Activated T-cell treated with anti-CD3 and anti-CD28 coated beads, Interleukin-2, amount 50 U/mL, for 72 hours (primary cell): Measurements from ENCODE around the gene PRKAR1B. TPM values are rescaled to one million over a fixed set of nuclear protein-coding genes. Genes with fewer than 3 reads are reported as not detected.

Source experiments
- ATAC-seq, 2 donors: fragments of 150-1000 bp; cut with Tn5 transposase; replicated peaks in 1 of 2; 2 replicates each; pipeline ENCODE4 v1.10.0; 2021; ENCODE audit warnings: moderate library complexity in 2 of 2, mild to moderate bottlenecking in 1 of 2
- DNase-seq, 2 donors: peaks; one replicate each; pipeline ENCODE4 v3.0.0; 2021 to 2022; ENCODE audit warnings: mixed read lengths in 1 of 2
- H3K27ac Mint-ChIP-seq: one replicate; pipeline ENCODE4 v1.8.0; 2022; ENCODE audit warnings: mild to moderate bottlenecking, moderate library complexity, mixed read lengths
- H3K27me3 Mint-ChIP-seq: one replicate; pipeline ENCODE4 v1.8.0; 2022; ENCODE audit warnings: low read depth, mixed read lengths
- H3K36me3 Mint-ChIP-seq, 2 donors: one replicate each; pipeline ENCODE4 v1.8.0; 2022; ENCODE audit warnings: mixed read lengths in 2 of 2, mild to moderate bottlenecking in 1 of 2; ENCODE audit not compliant: insufficient read depth in 2 of 2
- H3K4me1 Mint-ChIP-seq: one replicate; pipeline ENCODE4 v1.8.0; 2022; ENCODE audit warnings: low read depth, mixed read lengths
- H3K4me3 Mint-ChIP-seq, 2 donors: one replicate each; pipeline ENCODE4 v1.8.0; 2022; ENCODE audit warnings: mild to moderate bottlenecking in 2 of 2, mixed read lengths in 2 of 2, moderate library complexity in 2 of 2
- H3K9me3 Mint-ChIP-seq, 2 donors: one replicate each; pipeline ENCODE4 v1.8.0; 2022; ENCODE audit warnings: mixed read lengths in 2 of 2
- total RNA-seq, 2 donors: library from RNA; stranded (reverse); gene quantifications; one replicate each; pipeline ENCODE4 v1.2.3, GENCODE V29; 2022

The PRKAR1B gene
- total RNA-seq, 2 donors from 2014 or later, result 33.6 to 43.5 TPM

GRCh38 chr7:562789-563628, 164.1 kb downstream of the PRKAR1B start:
- Mint-ChIP-seq H3K4me1 (peaks cover 6% of the 10 kb centered on the region), H3K9me3 (peaks cover 0 to 2% of the 10 kb centered on the region in 2 donors), H3K27ac (no peak overlapping the region), H3K36me3 (peaks cover 4 to 12% of the 10 kb centered on the region in 2 donors), H3K4me3 (no peak overlapping the region), H3K27me3 (no peaks in the 10 kb centered on the region)
- no peak for ATAC-seq
- no peak for DNase-seq

- DNase-seq (no peak), ATAC-seq (no peak)
- Mint-ChIP-seq H3K27ac (no peak overlapping the region), H3K4me3 (no peak overlapping the region), H3K36me3 (peaks cover 4 to 12% of the 10 kb centered on the region in 2 donors), H3K9me3 (peaks cover 0 to 2% of the 10 kb centered on the region in 2 donors), H3K4me1 (peaks cover 6% of the 10 kb centered on the region), H3K27me3 (no peaks in the 10 kb centered on the region)
Measured at GRCh38 chr7:562374-562675, 164.8 kb downstream of the PRKAR1B start.

- H3K4me1 Mint-ChIP-seq, result peaks cover 6% of the 10 kb centered on the region
- H3K27ac Mint-ChIP-seq, result no peak overlapping the region
- H3K27me3 Mint-ChIP-seq, result no peaks in the 10 kb centered on the region
- H3K4me3 Mint-ChIP-seq, result no peak overlapping the region
- DNase-seq (no peak), ATAC-seq (no peak)
- H3K36me3 Mint-ChIP-seq, result peaks cover 4 to 12% of the 10 kb centered on the region in 2 donors
- peaks cover 0 to 2% of the 10 kb centered on the region in 2 donors for H3K9me3 Mint-ChIP-seq
Measured at GRCh38 chr7:561631-562373, 165.3 kb downstream of the PRKAR1B start.

GRCh38 chr7:560966-561630, 166.0 kb downstream of the PRKAR1B start:
- H3K9me3 Mint-ChIP-seq, result peaks cover 0 to 2% of the 10 kb centered on the region in 2 donors
- peaks cover 6% of the 10 kb centered on the region for H3K4me1 Mint-ChIP-seq
- no peaks in the 10 kb centered on the region for H3K27me3 Mint-ChIP-seq
- DNase-seq, result no peak
- ATAC-seq, result no peak
- no peak overlapping the region for H3K27ac Mint-ChIP-seq
- peaks cover 4 to 12% of the 10 kb centered on the region in 2 donors for H3K36me3 Mint-ChIP-seq
- H3K4me3 Mint-ChIP-seq, result no peak overlapping the region

GRCh38 chr7:559396-559705, 167.7 kb downstream of the PRKAR1B start:
- H3K27ac Mint-ChIP-seq, result no peak overlapping the region
- ATAC-seq (no peak), DNase-seq (no peak)
- H3K36me3 Mint-ChIP-seq, result peaks cover 4 to 12% of the 10 kb centered on the region in 2 donors
- peaks cover 6% of the 10 kb centered on the region for H3K4me1 Mint-ChIP-seq
- H3K9me3 Mint-ChIP-seq, result peaks cover 0 to 2% of the 10 kb centered on the region in 2 donors
- no peaks in the 10 kb centered on the region for H3K27me3 Mint-ChIP-seq
- H3K4me3 Mint-ChIP-seq, result no peak overlapping the region

- Mint-ChIP-seq H3K27ac (no peak overlapping the region), H3K36me3 (peaks cover 4 to 9% of the 10 kb centered on the region in 2 donors), H3K4me3 (no peak overlapping the region), H3K9me3 (peaks cover 0 to 2% of the 10 kb centered on the region in 2 donors), H3K4me1 (peaks cover 3% of the 10 kb centered on the region), H3K27me3 (no peaks in the 10 kb centered on the region)
- DNase-seq (no peak), ATAC-seq (no peak)
Measured at GRCh38 chr7:557558-557881, 169.6 kb downstream of the PRKAR1B start.

- no peak overlapping the region for H3K27ac Mint-ChIP-seq
- peaks cover 0 to 2% of the 10 kb centered on the region in 2 donors for H3K9me3 Mint-ChIP-seq
- H3K36me3 Mint-ChIP-seq, result peaks cover 4 to 7% of the 10 kb centered on the region in 2 donors
- H3K4me3 Mint-ChIP-seq, result no peak overlapping the region
- no peak for DNase-seq
- no peaks in the 10 kb centered on the region for H3K4me1 Mint-ChIP-seq
- H3K27me3 Mint-ChIP-seq, result no peaks in the 10 kb centered on the region
- no peak for ATAC-seq
Measured at GRCh38 chr7:556837-557557, 170.1 kb downstream of the PRKAR1B start.

GRCh38 chr7:556291-556826, 170.7 kb downstream of the PRKAR1B start:
- no peaks in the 10 kb centered on the region for H3K27me3 Mint-ChIP-seq
- peaks cover 0 to 2% of the 10 kb centered on the region in 2 donors for H3K9me3 Mint-ChIP-seq
- no peaks in the 10 kb centered on the region for H3K4me1 Mint-ChIP-seq
- ATAC-seq, result no peak
- no peak overlapping the region for H3K4me3 Mint-ChIP-seq
- no peak for DNase-seq
- no peak overlapping the region for H3K27ac Mint-ChIP-seq
- H3K36me3 Mint-ChIP-seq, result peaks cover 4 to 7% of the 10 kb centered on the region in 2 donors

- H3K9me3 Mint-ChIP-seq, result no peaks in the 10 kb centered on the region
- H3K27me3 Mint-ChIP-seq, result no peaks in the 10 kb centered on the region
- H3K36me3 Mint-ChIP-seq, result no peaks in the 10 kb centered on the region
- no peak for DNase-seq
- no peak overlapping the region for H3K4me3 Mint-ChIP-seq
- H3K27ac Mint-ChIP-seq, result no peak overlapping the region
- H3K4me1 Mint-ChIP-seq, result no peaks in the 10 kb centered on the region
- no peak for ATAC-seq
Measured at GRCh38 chr7:555551-556160, 171.4 kb downstream of the PRKAR1B start.

- DNase-seq (no peak), ATAC-seq (no peak)
- peaks cover 0 to 1% of the 10 kb centered on the region in 2 donors for H3K36me3 Mint-ChIP-seq
- H3K4me1 Mint-ChIP-seq, result no peaks in the 10 kb centered on the region
- H3K9me3 Mint-ChIP-seq, result no peaks in the 10 kb centered on the region
- no peaks in the 10 kb centered on the region for H3K27me3 Mint-ChIP-seq
- no peak overlapping the region for H3K27ac Mint-ChIP-seq
- no peak overlapping the region for H3K4me3 Mint-ChIP-seq
Measured at GRCh38 chr7:553636-554111, 173.4 kb downstream of the PRKAR1B start.

GRCh38 chr7:552868-553635, 174.0 kb downstream of the PRKAR1B start:
- no peaks in the 10 kb centered on the region for H3K9me3 Mint-ChIP-seq
- H3K4me1 Mint-ChIP-seq, result no peaks in the 10 kb centered on the region
- DNase-seq (no peak), ATAC-seq (no peak)
- H3K27ac Mint-ChIP-seq, result no peak overlapping the region
- H3K4me3 Mint-ChIP-seq, result no peak overlapping the region
- H3K27me3 Mint-ChIP-seq, result no peaks in the 10 kb centered on the region
- peaks cover 0 to 2% of the 10 kb centered on the region in 2 donors for H3K36me3 Mint-ChIP-seq
